HG02840 (cell line): ENCODE data around the gene TRIM46.
"Not testable (repeated sequence)": the region's sequence is repeated elsewhere in the genome, so short reads cannot be mapped to it uniquely, and the experiment has no call there.

ENCODE experiments used
- ATAC-seq: cut with Tn5 transposase; IDR thresholded peaks from one replicate; pipeline ENCODE4 v1.9.1; 2021; ENCODE audit warnings: mild to moderate bottlenecking, moderate library complexity, moderate number of reproducible peaks; ENCODE audit not compliant: unreplicated experiment, low FRiP score

Gene TRIM46

DNA sequence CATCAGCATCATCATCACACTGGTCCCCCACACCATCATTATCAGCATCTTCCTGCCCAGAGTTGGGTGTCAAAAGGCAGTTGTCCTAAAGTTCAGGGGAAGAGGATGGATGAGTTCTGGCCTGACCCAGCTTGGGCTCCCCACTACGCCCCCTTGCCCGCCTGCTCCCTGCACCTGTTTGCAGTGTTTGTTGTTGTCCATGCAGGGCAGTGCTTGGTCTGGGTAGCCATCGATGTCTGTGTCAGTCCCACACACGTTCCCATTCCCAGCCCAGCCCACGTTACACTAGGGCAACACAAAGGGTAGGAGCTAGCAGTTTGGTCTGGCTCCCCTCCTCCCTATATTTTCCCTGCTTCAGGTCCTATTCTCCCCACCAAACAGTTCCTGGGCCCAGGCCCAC lies 27.3 kb downstream of the TRIM46 start:
- ATAC-seq = no peak

DNA sequence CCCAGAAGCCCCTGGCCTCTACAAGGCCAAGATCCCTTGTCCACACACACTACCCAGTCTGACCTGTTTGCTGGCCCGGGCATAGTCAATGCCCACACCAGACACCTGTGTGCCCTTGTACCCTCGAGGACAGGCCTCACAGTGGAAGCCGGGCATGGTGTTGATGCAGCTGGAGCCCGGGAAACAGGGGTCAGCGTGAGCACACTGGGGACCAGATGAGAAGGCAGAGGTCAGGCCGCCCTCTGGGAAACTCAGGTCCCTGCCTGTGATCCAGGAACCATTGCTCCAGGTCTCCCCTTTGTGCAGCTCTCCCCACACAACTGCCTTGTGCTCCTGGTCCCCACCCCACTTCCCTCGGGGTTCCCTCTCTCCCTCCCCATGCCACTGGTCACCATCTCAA lies 28.5 kb downstream of the TRIM46 start:
- ATAC-seq = no peak

DNA sequence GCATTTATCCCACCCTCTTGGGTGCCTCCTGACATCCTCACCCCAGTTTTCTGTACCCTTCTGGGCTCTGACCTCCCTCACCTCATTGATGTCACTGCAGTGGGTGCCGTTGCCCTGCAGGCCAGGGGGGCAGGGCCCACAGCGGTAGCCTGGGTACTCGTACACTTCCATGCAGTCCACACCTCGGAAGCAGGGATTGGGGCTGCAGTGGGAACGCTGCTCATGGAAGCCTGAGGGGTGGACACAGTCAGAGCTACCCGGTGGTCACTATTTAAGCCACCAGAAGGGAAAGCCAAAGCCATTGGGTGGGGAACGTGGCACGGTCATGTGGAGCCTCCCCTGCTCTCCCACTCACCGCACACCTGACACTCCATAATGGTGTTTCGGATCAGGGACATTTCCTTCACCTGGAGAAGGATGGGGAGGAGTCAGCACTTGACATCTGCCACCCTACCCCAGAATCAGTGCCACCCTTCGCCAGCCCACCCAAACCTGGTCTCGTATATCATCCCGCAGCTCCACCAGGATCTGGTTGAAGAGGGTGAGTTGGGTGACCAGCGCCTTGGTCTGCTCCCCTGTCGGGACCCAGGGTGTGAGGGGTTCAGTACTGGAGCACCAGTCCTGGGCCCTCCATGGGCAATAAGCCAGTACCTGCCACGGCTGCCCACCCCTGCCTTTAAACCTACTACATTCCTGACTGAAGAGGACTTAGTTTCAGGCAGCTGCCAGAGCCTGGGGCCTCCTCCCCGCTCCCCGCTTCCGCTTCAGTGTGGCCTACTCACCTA lies 29.3 kb downstream of the TRIM46 start:
- ATAC-seq = no peak

DNA sequence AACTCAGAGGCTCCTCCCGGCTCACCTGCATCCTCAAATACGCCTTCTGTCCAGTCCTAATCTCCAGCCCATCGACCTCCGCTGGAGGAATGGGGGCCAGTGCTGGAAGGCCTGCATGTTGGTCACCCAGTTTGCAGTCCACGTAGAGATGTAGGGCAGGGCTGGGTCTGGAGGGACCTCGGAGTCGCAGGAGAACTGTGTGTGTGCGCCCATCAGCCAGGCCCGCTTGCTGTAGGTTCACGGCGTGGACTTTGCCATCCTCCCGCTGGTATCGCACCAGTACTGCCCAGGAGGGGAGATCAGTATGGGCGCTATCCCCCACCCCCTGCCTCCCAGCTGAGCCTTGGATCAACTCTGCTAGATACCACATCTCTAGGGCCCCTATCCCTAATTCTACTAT lies 31.4 kb downstream of the TRIM46 start:
- no peak for ATAC-seq

DNA sequence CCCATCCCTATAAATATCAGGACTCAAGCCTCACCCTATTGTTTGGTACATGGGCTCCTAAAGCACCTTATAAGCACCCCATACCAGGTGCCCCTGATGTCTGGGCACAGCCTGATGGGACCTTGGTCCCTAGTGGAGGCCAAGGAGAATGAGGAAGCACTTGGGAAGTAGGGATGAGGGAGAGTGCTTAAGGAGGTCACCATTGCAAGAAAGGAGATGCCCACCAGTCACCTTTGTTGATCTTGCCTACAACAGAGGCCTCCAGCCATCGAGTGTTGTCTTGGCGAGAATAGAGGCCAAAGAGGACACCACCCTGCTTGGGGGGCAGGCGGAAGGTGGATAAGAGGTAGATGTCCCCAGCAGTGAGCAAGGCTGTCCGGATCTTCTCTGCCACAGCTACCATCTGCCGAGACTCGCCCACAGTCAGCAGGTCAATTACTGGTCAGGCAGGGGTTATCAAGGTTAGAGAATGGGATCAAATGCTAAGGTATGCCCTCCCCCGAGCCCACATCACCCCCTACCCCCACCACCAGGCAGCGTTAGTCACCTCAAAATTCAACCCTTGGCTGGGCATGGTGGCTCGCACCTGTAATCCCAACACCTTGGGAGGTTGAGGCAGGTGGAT lies 32.4 kb downstream of the TRIM46 start:
- ATAC-seq = no peak

DNA sequence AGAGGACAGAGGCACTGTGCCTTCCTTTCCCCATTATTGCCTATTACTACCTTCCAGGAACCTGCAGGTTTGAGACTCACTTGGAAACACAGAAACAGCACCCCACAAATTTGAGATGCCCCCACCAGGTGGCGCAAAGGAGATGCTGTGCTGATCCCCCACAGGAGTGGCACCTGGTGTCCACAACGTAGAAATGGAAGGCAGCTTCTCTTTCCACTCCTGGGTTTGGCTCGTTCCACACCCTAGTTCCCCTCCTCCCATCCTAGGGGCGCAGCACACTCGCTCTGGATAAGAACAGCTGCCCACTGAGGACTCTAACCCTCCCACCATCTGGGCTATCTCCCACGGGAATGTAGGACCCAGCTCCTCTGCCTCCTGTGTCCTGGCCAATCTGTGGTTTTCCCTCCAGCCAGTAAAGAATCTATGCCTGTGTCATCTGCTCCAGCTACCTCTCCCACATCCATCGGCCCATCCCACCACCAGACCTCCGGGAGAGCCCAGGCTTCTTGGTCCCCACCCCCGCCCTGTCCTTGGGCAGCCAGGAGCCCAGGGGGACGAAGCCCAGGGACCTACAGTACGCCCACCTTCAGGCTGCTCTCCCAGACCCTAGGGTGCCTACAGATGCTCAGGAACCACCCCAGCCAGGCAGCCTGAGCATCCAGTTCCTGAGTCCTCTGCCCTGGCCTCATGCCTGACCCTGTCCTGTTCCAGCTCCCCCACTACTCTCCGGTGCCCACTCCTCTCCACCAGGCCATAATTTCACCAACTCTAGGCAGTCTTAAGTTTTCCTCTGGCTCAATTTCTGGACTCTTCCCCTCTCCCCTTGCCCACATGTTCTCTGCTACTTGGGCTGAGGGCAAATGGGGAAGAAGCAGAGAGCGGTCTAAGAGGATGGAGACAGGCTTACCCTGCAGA lies 33.5 kb downstream of the TRIM46 start:
- ATAC-seq = no peak

DNA sequence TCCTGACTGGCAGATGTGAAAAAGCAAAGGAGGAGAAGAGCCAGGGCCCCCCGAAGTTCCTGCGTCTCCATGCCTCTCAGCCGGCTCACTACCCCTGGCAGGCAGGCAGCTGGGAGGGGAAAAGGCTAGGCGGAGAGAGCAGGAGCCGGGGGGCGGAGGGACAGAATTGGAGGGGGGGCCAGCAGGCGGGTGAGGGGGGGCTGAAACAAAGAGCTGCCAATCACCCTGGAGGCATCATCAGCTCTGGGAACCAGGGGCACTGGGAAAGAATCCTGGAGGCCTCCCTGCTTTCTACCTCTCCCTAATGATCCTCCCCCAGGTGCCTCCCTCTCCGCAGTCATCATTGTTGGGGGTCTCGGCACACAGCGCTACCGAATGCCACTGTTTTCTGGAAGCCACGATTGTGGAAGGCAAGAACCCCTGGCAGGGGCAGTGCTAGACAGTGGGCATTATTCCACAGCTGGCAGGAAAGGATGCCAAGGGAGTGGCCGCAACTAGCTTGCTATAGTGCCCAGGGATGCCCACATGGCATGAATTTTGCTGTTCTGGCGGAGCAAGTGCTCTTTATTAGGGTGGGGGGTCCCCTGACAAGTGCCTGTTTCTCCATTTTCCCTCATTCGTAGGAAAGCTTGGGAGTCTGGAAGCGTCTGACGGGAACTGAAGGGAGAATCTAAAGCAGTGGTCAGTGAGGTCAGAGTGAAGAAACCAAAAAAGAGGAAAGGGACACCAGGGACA lies 34.3 kb downstream of the TRIM46 start, which contains the start of gene THBS3:
Gene THBS3 (minus strand): TSS at position 92 of the 735 bp plus-strand sequence. CDS start 21 bp downstream, at position 71.
- no peak for ATAC-seq

DNA sequence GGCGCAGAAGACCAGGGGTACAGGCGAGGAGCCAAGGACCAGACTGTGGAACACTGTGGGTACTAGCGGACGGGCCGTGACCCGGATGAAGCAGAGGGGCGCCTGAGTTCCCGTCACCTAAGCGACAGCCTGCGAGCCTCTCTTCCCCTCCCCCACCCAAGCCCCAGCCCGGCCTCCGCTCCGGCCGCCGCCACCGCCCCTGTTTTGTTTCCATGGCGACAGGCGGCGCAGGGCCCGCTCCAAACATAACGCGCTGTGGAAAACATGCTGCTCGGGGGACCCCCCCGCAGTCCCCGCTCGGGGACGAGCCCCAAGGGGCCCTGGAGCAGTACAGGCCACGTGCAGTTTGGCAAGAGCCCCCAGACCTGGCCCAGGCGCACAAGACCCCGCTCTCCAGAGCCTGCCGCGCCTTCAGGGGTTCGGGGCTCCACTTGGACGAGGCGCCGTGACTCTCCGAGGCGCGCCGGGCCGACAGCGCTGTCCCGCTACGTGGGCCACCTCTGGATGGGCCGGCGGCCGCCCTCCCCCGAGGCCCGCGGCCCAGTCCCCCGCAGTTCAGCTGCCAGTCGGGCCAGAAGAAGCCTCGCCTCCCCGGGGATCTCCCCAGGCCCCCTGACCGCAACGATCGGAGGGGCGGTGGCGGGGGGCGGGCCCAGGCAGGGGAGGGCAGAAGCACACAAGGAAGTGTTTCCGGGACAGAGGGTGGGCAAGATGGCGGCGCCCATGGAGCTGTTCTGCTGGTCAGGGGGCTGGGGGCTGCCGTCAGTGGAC lies 35.1 kb downstream of the TRIM46 start, which contains the start of gene MTX1:
Gene MTX1 (plus strand): TSS at position 155 of the 771 bp plus-strand sequence. CDS start 110 bp downstream, at position 265.
- peak; percentile 66 for ATAC-seq

DNA sequence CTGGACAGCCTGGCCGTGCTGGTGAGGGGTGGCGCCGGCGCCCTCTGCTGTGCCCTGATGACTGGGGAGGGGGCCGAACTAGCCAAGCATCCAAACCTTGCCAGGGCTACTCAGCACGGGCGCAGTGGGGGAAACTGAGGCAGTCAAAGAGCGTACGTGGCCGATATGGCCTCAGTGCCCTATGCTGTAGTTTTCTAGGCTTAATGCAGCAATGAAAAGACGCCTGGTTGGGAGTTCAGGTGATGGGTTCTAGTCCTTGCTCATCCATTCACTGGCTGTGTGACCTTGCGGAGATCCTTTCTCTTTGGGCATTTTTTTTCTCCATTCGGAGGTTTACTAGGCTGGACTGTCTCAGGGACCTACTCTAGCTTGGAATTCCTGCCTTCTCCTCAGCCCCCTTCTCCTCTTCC lies 35.7 kb downstream of the TRIM46 start:
- no peak for ATAC-seq

DNA sequence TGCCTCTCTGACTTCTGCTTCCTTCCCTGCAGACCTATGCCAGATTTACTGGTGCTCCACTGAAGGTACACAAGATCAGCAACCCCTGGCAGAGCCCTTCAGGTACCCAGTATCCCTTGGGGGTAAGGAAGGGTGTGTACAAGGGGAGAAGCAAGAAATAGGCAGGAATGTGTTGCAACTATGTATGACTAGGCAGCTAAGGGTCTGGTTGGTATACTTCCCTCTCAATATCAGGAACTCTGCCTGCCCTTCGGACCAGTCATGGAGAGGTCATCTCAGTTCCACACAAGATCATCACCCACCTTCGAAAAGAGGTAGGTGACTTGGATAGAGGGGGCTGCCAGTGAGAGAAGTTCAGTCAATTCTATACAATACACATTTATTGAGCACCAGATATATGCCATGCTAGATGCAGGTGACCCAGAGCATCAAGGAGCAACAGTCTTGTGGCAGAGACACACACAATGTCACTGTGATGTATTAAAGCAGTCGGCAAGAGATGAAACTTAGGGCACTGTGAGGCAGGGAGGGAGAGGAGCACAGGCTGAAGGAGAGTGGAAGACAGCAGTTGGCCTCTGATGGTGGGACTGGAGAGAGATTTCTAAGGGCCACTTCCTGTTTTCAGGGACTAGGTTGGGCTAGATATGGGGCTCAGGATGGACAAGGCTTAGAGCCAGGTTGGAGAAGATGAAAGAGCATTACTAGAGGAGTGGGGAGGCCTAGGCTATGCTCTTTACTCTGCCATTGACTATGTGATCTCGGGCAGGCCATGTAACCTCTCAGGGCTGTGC lies 36.9 kb downstream of the TRIM46 start:
- no peak for ATAC-seq

DNA sequence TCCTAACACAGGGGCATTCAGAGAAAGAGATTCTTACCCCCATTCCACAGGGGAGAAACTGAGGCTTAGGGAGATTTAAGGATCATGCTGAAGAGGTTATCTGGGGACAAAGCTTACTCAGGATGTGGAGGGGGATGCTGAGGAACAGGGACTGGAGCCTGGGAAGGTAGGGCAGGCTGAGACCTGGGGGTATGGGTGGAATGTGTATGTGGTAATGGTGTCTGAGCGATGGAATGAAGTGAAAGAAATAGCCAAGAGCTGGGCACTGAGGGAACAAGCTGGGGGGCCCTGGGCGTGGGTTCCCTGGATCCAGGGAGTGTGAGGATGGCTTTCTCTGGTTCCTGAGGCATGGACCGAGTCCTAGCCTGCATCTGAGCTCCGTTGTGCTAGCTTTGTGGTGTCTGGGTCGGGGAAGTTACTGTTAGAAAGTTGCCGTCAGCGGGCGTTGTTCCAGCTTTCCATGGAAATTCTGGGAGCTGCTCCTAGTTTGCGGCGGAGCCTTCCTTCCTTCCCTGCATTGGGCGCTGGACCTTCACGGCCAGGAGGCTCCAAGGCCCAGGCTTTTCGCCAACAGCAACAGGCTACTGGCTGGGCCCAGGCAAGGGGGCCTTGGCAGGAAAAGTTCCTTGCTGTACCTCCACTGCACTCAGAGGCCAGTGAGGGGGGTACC lies 37.9 kb downstream of the TRIM46 start:
- not testable (repeated sequence) for ATAC-seq

DNA sequence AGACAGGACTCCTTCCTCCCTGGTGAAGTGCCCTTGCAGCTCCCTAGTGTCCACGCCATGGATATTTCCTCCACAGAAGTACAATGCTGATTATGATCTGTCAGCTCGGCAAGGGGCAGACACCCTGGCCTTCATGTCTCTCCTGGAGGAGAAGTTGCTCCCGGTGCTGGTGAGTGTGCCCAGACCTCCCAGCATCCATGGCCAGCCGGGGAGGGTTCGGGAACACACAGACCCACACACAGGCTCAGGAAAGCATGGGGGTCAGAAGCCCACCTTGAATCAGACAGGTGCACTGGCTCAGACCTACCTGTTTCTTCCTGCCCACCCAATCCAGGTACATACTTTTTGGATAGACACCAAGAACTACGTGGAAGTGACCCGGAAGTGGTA lies 38.4 kb downstream of the TRIM46 start:
- ATAC-seq = not testable (repeated sequence)

DNA sequence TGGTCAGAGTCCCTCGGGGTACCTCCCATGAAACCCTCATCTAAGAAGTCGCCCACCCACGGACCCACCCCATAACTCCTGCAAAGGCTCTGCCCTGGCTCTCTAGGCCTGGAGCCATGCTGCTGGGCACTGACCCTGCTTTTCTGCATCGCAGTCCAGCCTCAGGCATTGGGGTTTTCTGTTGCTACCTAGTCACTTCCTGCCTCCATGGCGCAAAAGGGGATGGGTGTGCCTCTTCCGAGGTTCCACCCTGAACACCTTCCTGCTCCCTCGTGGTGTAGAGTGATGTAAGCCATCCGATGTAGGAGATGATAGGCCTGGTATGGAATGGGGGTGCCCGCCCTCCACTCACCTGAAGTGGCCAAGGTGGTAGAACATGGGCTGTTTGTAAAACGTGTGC lies 41.1 kb downstream of the TRIM46 start:
- ATAC-seq = not testable (repeated sequence)

DNA sequence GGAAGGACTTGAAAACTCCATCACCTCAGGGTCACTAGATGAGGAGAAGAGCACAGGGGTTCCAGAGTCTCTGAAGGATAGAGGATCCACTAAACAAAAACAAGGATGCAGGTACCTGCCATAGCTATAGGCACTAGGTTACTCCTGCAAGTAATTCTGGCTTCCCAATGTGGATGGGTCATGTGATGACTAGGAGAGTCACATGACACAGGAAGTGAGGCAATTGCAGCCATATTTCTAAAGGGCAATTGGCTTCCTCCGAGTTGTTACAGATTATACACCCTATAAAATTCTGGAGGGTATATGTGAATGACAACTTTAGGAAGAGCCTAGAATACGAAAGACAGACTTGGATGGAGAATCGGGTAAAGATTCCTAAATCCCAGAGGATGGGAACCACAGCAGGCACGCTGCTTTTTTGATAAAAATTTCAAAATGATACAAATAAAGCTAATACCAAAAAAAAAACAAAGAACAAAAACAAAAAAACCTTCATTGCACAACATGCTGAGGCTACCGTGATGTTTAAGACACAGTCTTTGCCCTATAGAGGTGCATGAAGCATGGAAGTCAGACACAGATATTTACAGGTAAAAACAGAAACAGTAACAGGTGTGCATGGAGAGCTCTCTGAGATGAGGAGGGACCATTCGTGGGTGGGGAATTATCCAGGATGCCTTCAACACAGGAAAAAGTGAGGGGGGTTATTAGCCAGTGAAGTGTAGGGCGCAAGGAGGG lies 45.4 kb downstream of the TRIM46 start:
- no peak for ATAC-seq

DNA sequence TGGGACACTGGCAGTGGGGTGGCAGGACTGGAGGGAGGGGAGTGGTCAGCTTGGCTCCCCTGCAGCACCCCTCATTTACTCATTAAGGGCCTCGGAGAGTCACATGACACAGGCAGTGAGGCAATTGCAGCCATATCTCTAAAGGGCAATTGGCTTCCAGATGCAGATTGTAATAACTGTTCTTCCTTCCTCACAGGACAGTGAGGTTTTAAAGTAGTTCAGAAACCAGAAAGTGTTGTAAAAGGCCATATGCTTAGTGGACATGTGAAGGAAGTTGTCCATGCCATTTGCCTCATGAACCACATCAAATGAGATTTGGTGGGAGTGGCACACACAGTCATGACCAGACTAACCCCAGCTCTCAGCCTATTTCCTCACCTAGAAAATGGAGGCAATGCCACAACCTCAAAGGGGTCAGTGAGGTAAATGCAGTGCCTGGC lies 46.0 kb downstream of the TRIM46 start:
- no peak for ATAC-seq

DNA sequence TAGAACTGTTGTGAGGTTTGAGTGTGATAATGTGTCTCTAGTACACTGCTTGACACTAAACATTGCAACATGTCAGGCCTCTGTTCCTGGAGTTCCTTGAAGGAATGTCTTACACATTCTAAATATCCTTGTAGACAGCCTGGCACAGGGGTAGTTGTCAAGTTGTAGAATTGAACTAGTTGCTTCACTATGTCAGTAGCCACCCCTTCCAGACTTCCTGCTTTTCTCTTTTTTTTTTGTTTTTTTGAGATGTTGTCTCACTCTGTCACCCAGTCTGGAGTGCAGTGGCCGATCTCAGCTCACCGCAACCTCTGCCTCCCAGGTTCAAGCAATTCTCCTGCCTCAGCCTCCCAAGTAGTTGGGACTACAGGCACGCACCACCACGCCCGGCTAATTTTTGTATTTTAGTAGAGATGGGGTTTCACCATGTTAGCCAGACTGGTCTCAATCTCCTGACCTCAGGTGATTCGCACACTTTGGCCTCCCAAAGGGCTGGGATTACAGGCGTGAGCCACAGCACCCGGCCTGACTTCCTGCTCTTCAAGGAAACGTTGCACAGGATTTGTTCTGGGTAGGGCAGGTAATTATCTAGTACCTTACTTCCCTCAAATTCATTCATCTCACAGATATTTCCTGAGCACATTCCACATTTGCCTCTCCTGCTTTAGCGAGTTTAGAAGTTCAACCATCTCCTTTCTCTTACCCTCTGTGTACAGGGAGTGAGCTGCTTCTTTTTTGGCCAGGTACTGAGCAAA lies 46.7 kb downstream of the TRIM46 start:
- not testable (repeated sequence) for ATAC-seq

DNA sequence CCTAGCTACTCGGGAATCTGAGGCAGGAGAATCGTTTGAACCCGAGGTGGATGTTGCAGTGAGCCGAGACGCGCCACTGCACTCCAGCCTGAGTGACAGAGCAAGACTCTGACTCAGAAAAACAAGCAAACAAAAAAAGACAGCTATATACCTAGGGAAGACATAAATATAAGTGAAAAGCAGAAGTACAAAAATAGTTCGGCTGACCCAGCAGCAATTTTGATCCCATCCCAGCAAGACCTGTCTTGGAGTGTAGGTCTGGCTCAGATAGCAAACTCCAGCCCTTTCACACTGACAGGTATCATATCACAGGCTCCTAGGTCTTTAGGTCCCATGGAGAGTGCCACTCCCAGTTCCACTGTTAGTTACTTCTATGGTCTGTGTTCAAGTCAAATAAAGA lies 49.4 kb downstream of the TRIM46 start:
- ATAC-seq = no peak
